Ecto neural progenitor cell (in vitro differentiated cells): ENCODE results near the gene YBX1.

Source experiments
- DNase-seq: peaks from one replicate; pipeline ENCODE4 v3.0.0-alpha.2; 2018; ENCODE audit warnings: low spot score

The YBX1 gene

GRCh38 chr1:42735056-42735455 is 52.8 kb downstream of the YBX1 start:
- DNase-seq, result no peak

- DNase-seq, result no peak
Measured at GRCh38 chr1:42735477-42736105, 53.4 kb downstream of the YBX1 start.

- DNase-seq, result no peak
Measured at GRCh38 chr1:42736152-42736551, 53.9 kb downstream of the YBX1 start.

GRCh38 chr1:42736571-42737200 is 54.5 kb downstream of the YBX1 start:
- DNase-seq, result no peak

GRCh38 chr1:42737257-42737656 is 55.0 kb downstream of the YBX1 start:
- DNase-seq, result no peak

- DNase-seq, result no peak
Measured at GRCh38 chr1:42737986-42738677, 55.9 kb downstream of the YBX1 start.

- no peak for DNase-seq
Measured at GRCh38 chr1:42738678-42739226, 56.5 kb downstream of the YBX1 start.

- peak; percentile 88 for DNase-seq
Measured at GRCh38 chr1:42739753-42740700, 57.8 kb downstream of the YBX1 start, which contains the start of gene CLDN19. Gene CLDN19, minus strand, starts transcription at chr1:42740236. Its CDS starts 173 bp downstream, at chr1:42740063.

- DNase-seq, result peak; percentile 75
Measured at GRCh38 chr1:42740851-42741580, 58.8 kb downstream of the YBX1 start.

- no peak for DNase-seq
Measured at GRCh38 chr1:42741706-42742105, 59.5 kb downstream of the YBX1 start.

- no peak for DNase-seq
Measured at GRCh38 chr1:42742141-42742540, 59.9 kb downstream of the YBX1 start.

GRCh38 chr1:42742617-42743316 is 60.5 kb downstream of the YBX1 start:
- no peak for DNase-seq

GRCh38 chr1:42743317-42744147 is 61.3 kb downstream of the YBX1 start:
- DNase-seq, result peak; percentile 49

GRCh38 chr1:42744148-42744413 is 61.9 kb downstream of the YBX1 start:
- DNase-seq, result no peak

GRCh38 chr1:42745851-42746250 is 63.6 kb downstream of the YBX1 start:
- no peak for DNase-seq

GRCh38 chr1:42746436-42747105 is 64.4 kb downstream of the YBX1 start:
- no peak for DNase-seq

- DNase-seq, result peak; percentile 67
Measured at GRCh38 chr1:42747125-42747524, 64.9 kb downstream of the YBX1 start.

- no peak for DNase-seq
Measured at GRCh38 chr1:42748021-42748420, 65.8 kb downstream of the YBX1 start.
